ENCODE data around the gene OSMR.

GRCh38 chr5:38854907-38855306, 9.1 kb downstream of the OSMR start:
- TF ChIP-seq EZH2phosphoT487 (IDR thresholded peaks at IDR 0.05; ENCODE audit: insufficient read depth, low read depth) (no peak), EZH2 (IDR thresholded peaks at IDR 0.05; ENCODE audit: insufficient read depth, poor library complexity, severe bottlenecking) (no peak)

Measured in GM23248 (cell line).